Cardiac muscle cell (in vitro differentiated cells and primary cell): ENCODE data around the gene SLC39A1. TPM values are rescaled to one million over a fixed set of nuclear protein-coding genes. Genes with fewer than 3 reads are reported as not detected.

Source experiments
- DNase-seq, 2 donors: peaks; one replicate each; pipeline versions ENCODE4 v3.0.0 to v3.0.0-alpha.2; 2010 to 2017; ENCODE audit warnings: low read depth in 1 of 2, low spot score in 1 of 2
- H3K27ac ChIP-seq: fragments of 200-600 bp; sonication (generic); 2 replicates; pipeline ENCODE4 v1.5.1; 2016
- H3K27me3 ChIP-seq: fragments of 200-600 bp; sonication (generic); 2 replicates; pipeline ENCODE4 v1.6.0; 2016; ENCODE audit warnings: control low read depth
- H3K36me3 ChIP-seq: fragments of 200-600 bp; sonication (generic); 2 replicates; pipeline ENCODE4 v1.5.1; 2016; ENCODE audit warnings: control low read depth
- H3K4me1 ChIP-seq: fragments of 200-600 bp; sonication (generic); 2 replicates; pipeline ENCODE4 v1.8.1; 2017; ENCODE audit warnings: low read depth, mild to moderate bottlenecking, mixed run types
- H3K4me3 ChIP-seq: fragments of 200-600 bp; sonication (generic); 2 replicates; pipeline ENCODE4 v1.5.1; 2016; ENCODE audit warnings: mild to moderate bottlenecking
- H3K9me3 ChIP-seq: fragments of 200-600 bp; sonication (generic); 2 replicates; pipeline ENCODE4 v1.5.1; 2017; ENCODE audit warnings: low read depth, mild to moderate bottlenecking, control low read depth
- polyA plus RNA-seq: library from polyadenylated mRNA; unstranded; fragments of >200 nt; fragmentation: Nextera tagmentation; extraction: Ambion mirVana; gene quantifications from 2 replicates; pipeline ENCODE4 v1.2.1, GENCODE V29; 2016
- total RNA-seq: library from RNA; depleted of rRNA; stranded (reverse); fragments of >200 nt; gene quantifications from 2 replicates; pipeline ENCODE4 v1.2.3, GENCODE V29; 2016
- TF ChIP-seq, protein P1 (sequence below): IDR thresholded peaks from 2 replicates; pipeline ENCODE4 v1.5.1; 2012; ENCODE audit warnings: low read depth, mild to moderate bottlenecking, low read length

The SLC39A1 gene
- total and polyA plus RNA-seq, 2 experiments from 2014 or later = 71.2 to 75.8 TPM

DNA sequence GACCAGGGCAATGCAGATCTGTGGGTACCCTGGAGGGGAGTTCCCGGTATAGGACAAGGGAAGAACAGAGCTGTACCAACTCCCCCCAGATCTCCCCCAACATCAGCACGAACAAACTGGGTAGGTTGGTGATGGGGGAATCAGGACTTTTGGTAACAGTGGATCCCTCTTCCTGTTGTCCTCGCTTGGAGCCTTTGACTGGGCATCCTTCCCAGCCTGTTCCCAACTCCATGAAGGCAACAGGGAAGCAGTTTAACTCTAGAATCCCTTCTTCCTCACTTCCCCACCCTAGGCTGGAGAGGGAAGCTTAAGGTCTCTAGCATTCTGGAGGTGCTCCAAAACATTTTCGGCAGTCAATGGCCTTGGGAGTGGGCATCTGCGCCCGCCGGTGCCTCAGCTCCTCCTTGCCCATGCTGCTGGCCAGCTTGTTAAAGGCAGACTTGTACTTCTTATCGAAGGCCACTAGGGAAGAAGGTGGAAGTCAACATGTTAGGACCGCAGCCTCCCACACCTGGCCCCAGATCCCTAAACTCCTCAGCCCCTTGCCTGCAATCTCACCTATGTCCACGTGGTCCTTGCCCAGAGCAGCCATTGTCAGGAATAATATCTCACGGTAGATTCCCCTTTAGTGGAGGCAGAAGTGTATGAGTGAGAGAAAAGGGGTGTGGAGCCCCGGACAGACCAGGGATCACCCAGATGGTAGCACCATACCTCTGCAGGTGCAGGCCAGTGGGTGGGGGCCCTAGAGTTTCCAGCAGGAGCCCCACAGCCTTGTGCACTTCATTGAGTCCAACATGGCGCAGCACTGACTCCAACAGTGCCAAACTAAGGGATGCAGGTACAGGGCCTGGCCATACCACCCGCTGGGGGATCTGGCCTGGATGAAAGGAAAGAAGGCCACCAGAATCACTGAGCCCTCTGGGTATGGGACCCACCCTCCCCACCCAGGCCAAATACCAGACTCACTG, 33.1 kb downstream of the SLC39A1 start:
- DNase-seq = no peak
- no peaks in the 10 kb centered on the region for H3K9me3 ChIP-seq
- no peak overlapping the region for H3K27ac ChIP-seq
- TF ChIP-seq, protein P1, sequence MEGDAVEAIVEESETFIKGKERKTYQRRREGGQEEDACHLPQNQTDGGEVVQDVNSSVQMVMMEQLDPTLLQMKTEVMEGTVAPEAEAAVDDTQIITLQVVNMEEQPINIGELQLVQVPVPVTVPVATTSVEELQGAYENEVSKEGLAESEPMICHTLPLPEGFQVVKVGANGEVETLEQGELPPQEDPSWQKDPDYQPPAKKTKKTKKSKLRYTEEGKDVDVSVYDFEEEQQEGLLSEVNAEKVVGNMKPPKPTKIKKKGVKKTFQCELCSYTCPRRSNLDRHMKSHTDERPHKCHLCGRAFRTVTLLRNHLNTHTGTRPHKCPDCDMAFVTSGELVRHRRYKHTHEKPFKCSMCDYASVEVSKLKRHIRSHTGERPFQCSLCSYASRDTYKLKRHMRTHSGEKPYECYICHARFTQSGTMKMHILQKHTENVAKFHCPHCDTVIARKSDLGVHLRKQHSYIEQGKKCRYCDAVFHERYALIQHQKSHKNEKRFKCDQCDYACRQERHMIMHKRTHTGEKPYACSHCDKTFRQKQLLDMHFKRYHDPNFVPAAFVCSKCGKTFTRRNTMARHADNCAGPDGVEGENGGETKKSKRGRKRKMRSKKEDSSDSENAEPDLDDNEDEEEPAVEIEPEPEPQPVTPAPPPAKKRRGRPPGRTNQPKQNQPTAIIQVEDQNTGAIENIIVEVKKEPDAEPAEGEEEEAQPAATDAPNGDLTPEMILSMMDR = no peak
- peaks cover 16% of the 10 kb centered on the region for H3K36me3 ChIP-seq
- H3K4me1 ChIP-seq = no peaks in the 10 kb centered on the region
- H3K27me3 ChIP-seq = no peaks in the 10 kb centered on the region
- H3K4me3 ChIP-seq = no peak overlapping the region

DNA sequence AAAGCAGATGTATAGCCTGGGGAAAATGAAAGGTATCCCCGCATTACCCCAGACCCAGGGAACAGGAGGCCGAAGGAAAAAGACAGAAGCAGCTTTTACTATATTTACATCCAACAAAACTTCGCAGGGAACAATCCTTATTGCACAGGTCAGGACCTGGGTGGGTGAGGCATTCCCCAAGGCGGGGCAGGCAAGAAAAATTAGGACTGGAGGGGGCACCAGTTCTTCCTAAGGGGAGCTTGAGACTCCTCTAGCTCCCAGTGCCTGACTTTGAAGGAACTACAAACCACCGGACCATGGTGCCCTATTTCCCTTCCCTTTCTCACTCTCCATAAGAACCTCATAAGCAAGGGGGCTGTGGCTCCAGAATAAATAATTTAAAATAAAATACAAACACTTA, 33.9 kb downstream of the SLC39A1 start:
- Histone ChIP-seq H3K27ac (no peak overlapping the region), H3K9me3 (no peaks in the 10 kb centered on the region), H3K4me3 (no peak overlapping the region), H3K36me3 (peaks cover 12% of the 10 kb centered on the region), H3K27me3 (no peaks in the 10 kb centered on the region), H3K4me1 (no peaks in the 10 kb centered on the region)
- TF ChIP-seq, protein P1 = no peak
- no peak for DNase-seq

DNA sequence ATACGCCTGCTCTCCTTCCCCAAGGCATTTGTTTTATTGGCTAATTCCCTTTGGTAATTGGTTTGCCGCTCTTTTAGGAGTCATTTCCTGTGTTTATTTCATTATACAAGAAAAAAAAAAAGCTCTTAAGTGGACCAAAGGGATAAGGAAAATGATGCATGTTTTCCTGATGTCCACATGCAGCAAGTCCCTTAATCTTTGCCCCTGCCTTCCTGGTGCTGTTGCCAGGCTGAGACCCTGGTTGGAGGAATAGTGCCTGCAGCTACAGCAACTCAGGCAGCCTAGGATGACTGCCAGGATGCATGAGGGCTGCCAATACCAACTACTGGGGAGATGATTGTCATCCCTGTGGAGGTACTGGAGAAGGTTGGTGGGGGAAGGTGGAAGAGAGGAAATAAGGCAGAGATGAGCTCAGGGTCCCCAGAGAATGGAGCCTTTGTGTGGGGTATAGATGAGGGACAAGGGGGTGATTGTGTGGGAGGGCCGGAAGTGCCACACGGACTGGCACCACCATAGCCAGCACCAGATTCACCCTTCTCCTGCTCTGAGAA, 34.5 kb downstream of the SLC39A1 start:
- H3K9me3 ChIP-seq = no peaks in the 10 kb centered on the region
- peak in 1 of 2 donors; percentile 16 for DNase-seq
- no peaks in the 10 kb centered on the region for H3K4me1 ChIP-seq
- H3K27me3 ChIP-seq = no peaks in the 10 kb centered on the region
- peak overlapping the region; percentile 45 for H3K27ac ChIP-seq
- TF ChIP-seq, protein P1 = no peak
- H3K36me3 ChIP-seq = peaks cover 7% of the 10 kb centered on the region
- H3K4me3 ChIP-seq = no peak overlapping the region

DNA sequence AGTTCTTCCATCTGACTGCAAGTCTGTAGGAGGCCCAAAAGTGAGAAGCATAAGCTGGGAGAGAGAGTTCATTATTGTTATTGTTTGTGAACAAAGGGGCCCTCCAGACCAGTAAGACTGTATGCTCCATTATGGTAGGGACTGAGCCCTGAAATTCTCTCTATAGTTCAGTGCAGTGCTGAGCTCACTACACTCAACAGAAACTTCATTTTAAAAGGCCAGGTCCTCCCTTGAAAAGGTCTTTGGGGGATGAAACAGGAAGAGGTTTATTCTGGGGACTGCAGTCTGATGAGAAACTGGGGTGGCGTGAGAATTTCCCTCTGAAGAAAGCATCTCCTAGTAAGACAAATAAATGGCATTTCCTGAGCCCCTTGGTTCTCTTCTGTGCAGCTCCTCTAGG, 35.1 kb downstream of the SLC39A1 start:
- DNase-seq = no peak
- H3K4me1 ChIP-seq = no peaks in the 10 kb centered on the region
- peaks cover 3% of the 10 kb centered on the region for H3K36me3 ChIP-seq
- H3K27me3 ChIP-seq = no peaks in the 10 kb centered on the region
- TF ChIP-seq, protein P1 = no peak
- H3K9me3 ChIP-seq = no peaks in the 10 kb centered on the region
- peak overlapping the region; percentile 45 for H3K27ac ChIP-seq
- no peak overlapping the region for H3K4me3 ChIP-seq

DNA sequence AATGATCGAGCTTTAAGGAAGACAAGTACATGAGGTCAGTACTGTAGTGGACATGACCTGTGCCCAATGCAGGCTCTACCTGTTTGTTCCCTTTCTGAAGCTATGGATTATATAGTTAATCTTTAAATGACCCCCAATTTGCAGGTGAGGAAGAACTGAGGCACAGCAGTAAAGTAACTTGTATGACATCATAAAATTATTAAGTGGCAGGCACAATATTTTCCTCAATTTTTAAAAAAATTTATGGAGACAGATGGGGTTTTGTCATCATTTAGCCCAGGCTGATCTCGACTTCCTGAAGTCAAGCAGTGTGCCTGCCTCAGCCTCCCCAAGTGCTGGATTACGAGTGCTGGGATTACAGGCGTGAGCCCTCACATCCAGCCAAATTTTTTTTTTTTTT, 36.9 kb downstream of the SLC39A1 start:
- Histone ChIP-seq H3K36me3 (no peaks in the 10 kb centered on the region), H3K9me3 (no peaks in the 10 kb centered on the region), H3K4me3 (no peak overlapping the region), H3K27ac (no peak overlapping the region), H3K4me1 (no peaks in the 10 kb centered on the region), H3K27me3 (no peaks in the 10 kb centered on the region)
- TF ChIP-seq, protein P1 = no peak
- DNase-seq = no peak
